HCT116 (cell line): ENCODE results near the gene PCDHGB3. TPM values are rescaled to one million over a fixed set of nuclear protein-coding genes. Genes with fewer than 3 reads are reported as not detected.

Experiments
- ATAC-seq: fragments of 200-7000 bp; cut with Tn5 transposase; 2 replicates; pipeline ENCODE4 v1.9.1; 2020; ENCODE audit warnings: mild to moderate bottlenecking, moderate library complexity
- BruUV-seq: library from RNA; stranded (reverse); fragments of 400-500 nt; replicated peaks from 2 replicates; lab custom pipeline; 2021; lab: Mats Ljungman, UMichigan
- CTCF ChIA-PET: fragments of 300-600 bp; sonication (Branson Sonifier 250); formaldehyde crosslinking; loops from one replicate; lab custom pipeline; 2021; ENCODE audit warnings: antibody characterized with exemption; lab: Charles Lee
- POLR2A ChIA-PET: fragments of 300-600, 350-600 bp; sonication (Branson Sonifier 250); formaldehyde crosslinking; loops from one replicate; lab custom pipeline; 2021; ENCODE audit warnings: antibody characterized with exemption; lab: Charles Lee
- RAD21 ChIA-PET, 2 experiments: fragments of 300-600 bp; sonication (Branson Sonifier 250); formaldehyde crosslinking; loops; one replicate each; lab custom pipeline; 2023; ENCODE audit warnings: low total read pairs in 2 of 2; ENCODE audit not compliant: uncharacterized antibody in 2 of 2, unreplicated experiment in 2 of 2, low non-redundant PET in 1 of 2; lab: Charles Lee
- DNase-seq: peaks from one replicate; pipeline ENCODE4 v3.0.0-alpha.2; 2010; ENCODE audit warnings: low read depth, low spot score
- H2AFZ ChIP-seq: fragments of 200-600 bp; shearing (Covaris generic), sonication (generic); 2 replicates; pipeline ENCODE4 v1.6.1; 2017; ENCODE audit warnings: low read depth, mixed run types, mixed read lengths, antibody characterized with exemption, low read length; ENCODE audit not compliant: poor library complexity, severe bottlenecking
- H3K27ac ChIP-seq: 2 replicates; pipeline ENCODE4 v1.5.1; 2012; ENCODE audit warnings: low read depth, low read length
- H3K27me3 ChIP-seq: fragments of 200-600 bp; sonication (generic); 2 replicates; pipeline ENCODE4 v1.6.1; 2016; ENCODE audit warnings: mixed run types, low read length, mixed read lengths; ENCODE audit not compliant: insufficient read depth
- H3K36me3 ChIP-seq, 2 experiments: fragments of 200-500 bp in 1 of 2; fragments of 200-600 bp in 1 of 2; sonication (Bioruptor generic) in 1 of 2; sonication (generic) in 1 of 2; 2 replicates each; pipeline versions ENCODE4 v1.5.1 to v1.6.1; 2014 to 2016; ENCODE audit warnings: low read length in 2 of 2, inconsistent platforms in 1 of 2, mixed read lengths in 1 of 2, mixed run types in 1 of 2; ENCODE audit not compliant: insufficient read depth in 2 of 2, control insufficient read depth in 1 of 2
- H3K4me1 ChIP-seq, 2 experiments: fragments of 200-600 bp in 1 of 2; sonication (generic) in 1 of 2; 2 replicates each; pipeline versions ENCODE4 v1.5.1 to v1.6.1; 2012 to 2017; ENCODE audit warnings: low read length in 2 of 2, inconsistent platforms in 1 of 2, mild to moderate bottlenecking in 1 of 2, mixed read lengths in 1 of 2, mixed run types in 1 of 2, moderate library complexity in 1 of 2; ENCODE audit not compliant: insufficient read depth in 2 of 2, control insufficient read depth in 1 of 2
- H3K4me2 ChIP-seq: fragments of 200-600 bp; sonication (generic); 2 replicates; pipeline ENCODE4 v1.6.1; 2017; ENCODE audit warnings: mixed run types, low read length, mixed read lengths
- H3K4me3 ChIP-seq, 2 experiments: fragments of 200-600 bp in 1 of 2; sonication (generic) in 1 of 2; replicated peaks in 1 of 2; 2 replicates each; pipeline ENCODE4 v1.5.1; 2011 to 2016; ENCODE audit warnings: low read length in 2 of 2, control low read depth in 1 of 2, low read depth in 1 of 2, mild to moderate bottlenecking in 1 of 2, mixed read lengths in 1 of 2, mixed run types in 1 of 2
- H3K79me2 ChIP-seq: fragments of 200-600 bp; sonication (generic); 2 replicates; pipeline ENCODE4 v1.6.1; 2017; ENCODE audit warnings: mild to moderate bottlenecking, mixed run types, low read length, moderate library complexity, mixed read lengths; ENCODE audit not compliant: insufficient read depth
- H3K9ac ChIP-seq: fragments of 200-600 bp; sonication (generic); 2 replicates; pipeline ENCODE4 v1.6.1; 2016; ENCODE audit warnings: low read length, mixed read lengths
- H3K9me2 ChIP-seq: fragments of 200-600 bp; sonication (generic), shearing (Covaris generic); 2 replicates; pipeline ENCODE4 v1.6.1; 2017; ENCODE audit warnings: mixed run types, mild to moderate bottlenecking, moderate library complexity; ENCODE audit not compliant: insufficient read depth
- H3K9me3 ChIP-seq, 2 experiments: fragments of 200-500 bp in 1 of 2; fragments of 200-600 bp in 1 of 2; sonication (Bioruptor generic) in 1 of 2; sonication (generic) in 1 of 2; 2 replicates each; pipeline ENCODE4 v1.6.1; 2014 to 2017; ENCODE audit warnings: low read length in 2 of 2, mixed read lengths in 2 of 2, inconsistent platforms in 1 of 2, low read depth in 1 of 2, mild to moderate bottlenecking in 1 of 2, mixed run types in 1 of 2, moderate library complexity in 1 of 2; ENCODE audit not compliant: control insufficient read depth in 1 of 2, insufficient read depth in 1 of 2
- H4K20me1 ChIP-seq: fragments of 200-600 bp; sonication (generic), shearing (Covaris generic); 2 replicates; pipeline ENCODE4 v1.6.1; 2017; ENCODE audit warnings: mixed run types, mild to moderate bottlenecking, moderate library complexity; ENCODE audit not compliant: insufficient read depth
- ATF3 ChIP-seq: IDR thresholded peaks from 2 replicates; pipeline ENCODE4 v1.6.1; 2012
- CEBPB ChIP-seq: IDR thresholded peaks from 2 replicates; pipeline ENCODE4 v1.6.1; 2012; ENCODE audit warnings: low read depth
- CTCF ChIP-seq, 3 experiments: fragments of 200-600 bp in 1 of 3; sonication (generic) in 1 of 3; IDR thresholded peaks in 2 of 3; conservative IDR thresholded peaks in 1 of 3; 2 replicates each; pipeline ENCODE4 v1.5.1; 2012 to 2017; ENCODE audit warnings: low read depth in 2 of 3, low read length in 2 of 3, antibody characterized with exemption in 1 of 3, borderline replicate concordance in 1 of 3, control low read depth in 1 of 3, mild to moderate bottlenecking in 1 of 3, mixed read lengths in 1 of 3, mixed run types in 1 of 3, moderate library complexity in 1 of 3; ENCODE audit not compliant: insufficient read depth in 1 of 3
- EGR1 ChIP-seq: IDR thresholded peaks from 2 replicates; pipeline ENCODE4 v1.6.1; 2012; ENCODE audit warnings: low read depth
- ELF1 ChIP-seq: IDR thresholded peaks from 2 replicates; pipeline ENCODE4 v1.6.1; 2012; ENCODE audit warnings: low read depth, borderline replicate concordance
- EZH2 ChIP-seq: fragments of 200-600 bp; sonication (generic); IDR thresholded peaks from 2 replicates; pipeline ENCODE4 v1.6.1; 2017; ENCODE audit warnings: antibody characterized with exemption, mixed run types
- EZH2phosphoT487 ChIP-seq: fragments of 200-600 bp; IDR thresholded peaks from 2 replicates; pipeline ENCODE4 v1.6.1; 2018; ENCODE audit warnings: antibody characterized with exemption, borderline replicate concordance
- FOSL1 ChIP-seq: IDR thresholded peaks from 2 replicates; pipeline ENCODE4 v1.6.1; 2012; ENCODE audit warnings: low read depth
- POLR2A ChIP-seq: IDR thresholded peaks from 2 replicates; pipeline ENCODE4 v1.7.0; 2011; ENCODE audit warnings: borderline replicate concordance; ENCODE audit not compliant: insufficient read depth, insufficient read length; ENCODE audit errors: extremely low read depth
- POLR2AphosphoS5 ChIP-seq: IDR thresholded peaks from 2 replicates; pipeline ENCODE4 v1.6.1; 2011; ENCODE audit warnings: mild to moderate bottlenecking, low read depth, low read length, moderate library complexity
- SIN3A ChIP-seq: IDR thresholded peaks from 2 replicates; pipeline ENCODE4 v1.6.1; 2012; ENCODE audit warnings: low read depth
- SP1 ChIP-seq: IDR thresholded peaks from 2 replicates; pipeline ENCODE4 v1.6.1; 2012; ENCODE audit warnings: low read depth
- TCF7L2 ChIP-seq: IDR thresholded peaks from 2 replicates; pipeline ENCODE4 v1.7.0; 2011; ENCODE audit warnings: borderline replicate concordance, inconsistent platforms; ENCODE audit not compliant: insufficient read depth, insufficient read length; ENCODE audit errors: extremely low read depth
- YY1 ChIP-seq: IDR thresholded peaks from 2 replicates; pipeline ENCODE4 v1.6.1; 2011; ENCODE audit warnings: low read length, low read depth, moderate library complexity, mild to moderate bottlenecking; ENCODE audit not compliant: insufficient replicate concordance; ENCODE audit errors: extremely low read depth
- ZNF274 ChIP-seq: fragments of 200-500 bp; sonication (Bioruptor generic); IDR thresholded peaks from 2 replicates; pipeline ENCODE4 v1.6.1; 2014; ENCODE audit warnings: mild to moderate bottlenecking, low read depth, low read length, inconsistent platforms
- intact Hi-C: fragments of 100-400 bp; cut with micrococcal nuclease; formaldehyde crosslinking; loops from 2 replicates; pipeline ENCODE4 v1.10.0; 2022
- total RNA-seq: library from RNA; stranded (reverse); gene quantifications from one replicate; pipeline ENCODE4 v1.2.1, GENCODE V29; 2021; ENCODE audit not compliant: unreplicated experiment
- TF ChIP-seq, protein P1 (sequence below): IDR thresholded peaks from 2 replicates; pipeline ENCODE4 v1.6.1; 2011; ENCODE audit warnings: mild to moderate bottlenecking, low read length, moderate library complexity; ENCODE audit not compliant: insufficient replicate concordance; ENCODE audit errors: extremely low read depth

Gene PCDHGB3
- total RNA-seq, 1 experiment from 2014 or later, result 0.10 TPM

DNA sequence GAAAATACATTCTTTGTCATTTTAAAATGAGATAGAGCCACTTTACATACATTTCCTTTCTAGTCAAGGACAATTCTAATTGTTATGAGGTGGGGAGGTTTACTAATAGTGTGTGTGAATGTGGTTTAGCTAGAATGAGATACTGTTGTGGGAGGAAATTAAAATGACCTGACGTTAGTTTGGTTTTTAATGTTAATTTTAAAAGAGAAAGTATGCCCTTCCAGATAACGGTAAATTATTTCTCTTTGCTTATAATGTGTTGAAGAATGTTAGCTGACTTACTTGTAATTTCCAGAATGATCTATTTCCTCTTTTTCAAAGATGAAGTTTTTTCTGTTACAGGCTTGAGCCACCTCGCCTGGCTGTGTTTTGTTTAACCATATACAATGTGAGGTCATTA, 47.8 kb upstream of the PCDHGB3 start (continued):
- no peak for TF ChIP-seq POLR2AphosphoS5
- no peak for TF ChIP-seq TCF7L2
- TF ChIP-seq SIN3A, result no peak
- TF ChIP-seq ELF1, result no peak
- no peak for TF ChIP-seq ATF3
- no peak for TF ChIP-seq EZH2phosphoT487

DNA sequence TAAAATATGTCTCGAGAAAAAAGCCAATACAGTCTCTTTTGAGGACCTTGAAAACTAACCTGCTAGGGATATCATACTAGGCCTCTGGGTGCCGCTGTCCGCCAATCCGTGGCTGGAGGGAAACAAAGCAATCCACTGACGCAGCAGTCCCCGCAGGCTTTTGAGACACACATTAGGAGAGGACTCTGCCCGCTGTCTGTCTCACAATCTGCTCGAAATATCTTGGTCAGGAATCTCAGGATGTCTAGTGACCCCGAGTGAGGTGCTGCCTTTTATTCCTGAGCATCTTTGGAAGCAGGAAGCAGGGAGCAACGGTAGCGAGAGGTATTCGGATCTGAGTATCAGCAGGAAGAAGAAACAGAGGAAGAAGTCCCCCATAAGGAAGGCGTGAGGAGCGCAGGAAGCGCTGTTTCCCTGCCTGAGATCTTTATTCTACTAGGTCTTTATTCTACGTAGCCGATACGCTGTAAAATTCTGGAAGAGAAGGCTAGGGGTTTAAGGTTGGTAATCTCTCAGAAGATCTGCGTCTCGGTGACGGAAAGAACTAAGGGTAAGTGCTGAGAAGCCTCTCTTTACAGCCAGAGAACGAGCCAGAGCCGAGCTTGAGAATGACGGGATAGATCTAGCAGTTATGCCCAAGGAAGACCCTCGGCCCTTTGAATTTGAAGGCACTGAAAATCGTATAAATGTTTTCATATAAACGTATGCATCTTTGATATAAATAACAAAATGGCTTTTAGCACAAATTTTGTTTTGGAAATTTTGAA, 43.8 kb upstream of the PCDHGB3 start:
- no peak overlapping the region for H3K27ac ChIP-seq
- RAD21 ChIA-PET, result no interaction called here
- BruUV-seq, result no TSS peak
- TF ChIP-seq FOSL1, result no peak
- no peak for TF ChIP-seq CTCF (IDR thresholded peaks at IDR 0.05 in 2 of 3, conservative IDR thresholded peaks at IDR 0.05 in 1 of 3; ENCODE audit: borderline replicate concordance in 1 of 3, insufficient read depth in 1 of 3, low read depth in 2 of 3, low read length in 2 of 3)
- TF ChIP-seq SIN3A, result no peak
- no peak for TF ChIP-seq CEBPB
- TF ChIP-seq POLR2A, result no peak
- no peak for TF ChIP-seq SP1
- no peak for TF ChIP-seq ATF3
- no peak for TF ChIP-seq EGR1
- TF ChIP-seq POLR2AphosphoS5, result no peak
- no peak for TF ChIP-seq TCF7L2
- TF ChIP-seq, protein P1, sequence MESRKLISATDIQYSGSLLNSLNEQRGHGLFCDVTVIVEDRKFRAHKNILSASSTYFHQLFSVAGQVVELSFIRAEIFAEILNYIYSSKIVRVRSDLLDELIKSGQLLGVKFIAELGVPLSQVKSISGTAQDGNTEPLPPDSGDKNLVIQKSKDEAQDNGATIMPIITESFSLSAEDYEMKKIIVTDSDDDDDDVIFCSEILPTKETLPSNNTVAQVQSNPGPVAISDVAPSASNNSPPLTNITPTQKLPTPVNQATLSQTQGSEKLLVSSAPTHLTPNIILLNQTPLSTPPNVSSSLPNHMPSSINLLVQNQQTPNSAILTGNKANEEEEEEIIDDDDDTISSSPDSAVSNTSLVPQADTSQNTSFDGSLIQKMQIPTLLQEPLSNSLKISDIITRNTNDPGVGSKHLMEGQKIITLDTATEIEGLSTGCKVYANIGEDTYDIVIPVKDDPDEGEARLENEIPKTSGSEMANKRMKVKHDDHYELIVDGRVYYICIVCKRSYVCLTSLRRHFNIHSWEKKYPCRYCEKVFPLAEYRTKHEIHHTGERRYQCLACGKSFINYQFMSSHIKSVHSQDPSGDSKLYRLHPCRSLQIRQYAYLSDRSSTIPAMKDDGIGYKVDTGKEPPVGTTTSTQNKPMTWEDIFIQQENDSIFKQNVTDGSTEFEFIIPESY, result no peak
- TF ChIP-seq YY1, result no peak
- no peak for TF ChIP-seq ZNF274
- no peak for TF ChIP-seq EZH2
- TF ChIP-seq, all 23 proteins: peak for 0
- ChIA-PET POLR2A (no interaction called here), CTCF (no interaction called here)
- ATAC-seq (no peak), DNase-seq (no peak)
- no peak overlapping the region for H3K4me3 ChIP-seq
- H3K4me2 ChIP-seq, result no peak overlapping the region
- H3K9ac ChIP-seq, result no peak overlapping the region
- H4K20me1 ChIP-seq, result no peaks in the 10 kb centered on the region
- no peaks in the 10 kb centered on the region for H3K27me3 ChIP-seq
- peaks cover 0 to 4% of the 10 kb centered on the region in 2 experiments; a peak in 2 of 4 replicates for H3K9me3 ChIP-seq
- H3K79me2 ChIP-seq, result no peaks in the 10 kb centered on the region
- H3K36me3 ChIP-seq, result no peaks in the 10 kb centered on the region
- no peaks in the 10 kb centered on the region for H3K9me2 ChIP-seq
- H2AFZ ChIP-seq, result no peak overlapping the region
- intact Hi-C loops, result no loop called here
- H3K4me1 ChIP-seq, result peaks cover 0 to 2% of the 10 kb centered on the region in 2 experiments; a peak in 1 of 4 replicates
